Left cardiac atrium (tissue), 4 donors: Measurements from ENCODE around the gene ALDH1A1. TPM values are rescaled to one million over a fixed set of nuclear protein-coding genes. Genes with fewer than 3 reads are reported as not detected.

ENCODE experiments used
- ATAC-seq, 2 donors: fragments of 200-7000 bp; cut with Tn5 transposase; one replicate each; pipeline ENCODE4 v1.9.1; 2020; ENCODE audit warnings: mild to moderate bottlenecking in 2 of 2, moderate library complexity in 2 of 2
- DNase-seq: peaks from one replicate; pipeline ENCODE4 v3.0.0-alpha.2; 2020
- intact Hi-C, 2 donors: fragments of 100-400 bp; cut with DNase I; formaldehyde crosslinking; loops; one replicate each; pipeline versions ENCODE4 v1.14.1 to v1.15.1; 2022 to 2023
- total RNA-seq, 2 donors: library from RNA; stranded (reverse); fragmentation: NEBNext Ultra II Directional; extraction: Animal tissue kit (Norgen Biotek cat#: 25700); gene quantifications; one replicate each; pipeline ENCODE4 v1.2.1, GENCODE V29; 2021
- donor health status: DM: no; HTN: yes; CAD: no.
- donor health status: DM: no; HTN: yes; CAD: no; lungs with severe emphysema.
- donor health status: DM: yes; HTN: yes; CAD: no.
- donor health status: Dilated cardiomyopathy.

Gene ALDH1A1
- total RNA-seq, 2 donors from 2014 or later, result 24.3 to 45.0 TPM

DNA sequence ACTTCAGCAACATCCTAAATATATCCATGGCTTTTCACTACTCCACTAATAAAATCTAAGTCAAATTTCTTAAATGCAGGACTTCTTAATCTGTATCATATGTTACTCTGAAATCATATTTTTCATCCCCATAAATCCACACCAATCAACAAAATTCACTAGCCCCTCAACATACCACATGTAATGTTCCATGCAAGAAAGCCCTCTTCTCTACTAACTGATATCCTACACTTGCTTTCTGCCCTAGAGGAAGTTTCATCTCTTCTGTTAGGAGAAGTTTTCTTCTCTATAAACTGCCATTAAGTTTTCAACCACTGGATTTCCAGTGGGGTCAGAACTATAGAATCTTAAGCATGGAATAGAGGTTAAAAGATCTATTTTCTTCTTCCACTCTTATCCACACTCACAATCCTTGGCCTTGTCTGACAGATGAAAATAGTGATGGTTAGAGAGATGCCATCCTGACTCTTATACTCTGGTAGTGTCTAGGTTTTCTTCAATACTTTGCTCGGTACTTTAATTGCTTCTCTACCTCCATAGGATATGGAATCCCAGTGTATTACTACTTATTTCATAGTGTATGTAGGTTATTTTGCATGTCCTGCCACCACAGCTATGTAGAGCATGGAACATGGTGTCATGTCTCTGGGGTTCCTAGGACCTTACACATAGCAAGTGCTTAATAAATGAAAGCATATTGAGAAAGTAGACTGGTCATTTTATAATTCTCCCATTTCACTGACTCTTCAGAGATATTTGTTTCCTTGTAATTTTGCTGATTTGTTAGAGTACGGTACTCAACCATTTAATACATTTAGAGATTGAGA is 48.4 kb downstream of the ALDH1A1 start:
- intact Hi-C loops, result no loop called here
- DNase-seq, result no peak
- ATAC-seq, result no peak

DNA sequence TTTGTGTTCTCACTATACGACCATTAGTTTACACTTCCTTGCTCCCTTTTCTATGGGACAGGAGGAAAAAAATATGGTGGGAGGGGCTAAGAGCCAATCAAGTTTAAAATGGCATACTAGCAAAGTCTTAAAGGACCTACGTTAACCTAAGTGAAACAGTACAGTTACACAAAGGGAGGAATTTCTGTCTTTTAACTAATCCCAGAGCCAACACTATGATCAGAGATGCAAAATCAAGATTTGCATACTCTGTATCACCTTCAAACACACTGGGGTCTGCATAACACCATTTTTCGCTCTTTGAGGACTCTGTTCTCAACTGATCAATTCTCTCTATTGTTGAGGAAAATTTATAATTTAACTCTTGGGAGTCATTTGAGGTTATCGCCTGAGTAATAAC is 49.8 kb downstream of the ALDH1A1 start:
- intact Hi-C loops, result no loop called here
- ATAC-seq (no peak), DNase-seq (no peak)

DNA sequence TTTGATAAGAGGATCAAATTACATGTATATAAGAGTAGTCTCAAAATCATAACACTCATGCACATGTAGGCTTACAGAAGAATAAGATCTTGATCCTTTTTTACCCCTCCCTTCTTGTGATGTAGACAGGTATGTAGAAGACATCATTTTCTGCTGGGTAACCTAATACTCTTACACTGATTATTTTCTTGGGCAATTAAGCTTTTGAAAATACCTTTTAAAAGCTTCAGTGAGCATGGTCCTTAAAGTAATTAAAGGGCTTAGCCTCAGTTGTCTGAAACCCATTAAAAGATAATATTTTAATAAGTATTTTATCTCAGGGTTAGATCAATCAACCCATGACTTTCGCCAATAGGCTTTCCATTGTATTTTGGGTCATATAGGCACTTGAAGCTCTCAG is 50.6 kb downstream of the ALDH1A1 start:
- DNase-seq (no peak), ATAC-seq (no peak)
- intact Hi-C loops, result no loop called here

DNA sequence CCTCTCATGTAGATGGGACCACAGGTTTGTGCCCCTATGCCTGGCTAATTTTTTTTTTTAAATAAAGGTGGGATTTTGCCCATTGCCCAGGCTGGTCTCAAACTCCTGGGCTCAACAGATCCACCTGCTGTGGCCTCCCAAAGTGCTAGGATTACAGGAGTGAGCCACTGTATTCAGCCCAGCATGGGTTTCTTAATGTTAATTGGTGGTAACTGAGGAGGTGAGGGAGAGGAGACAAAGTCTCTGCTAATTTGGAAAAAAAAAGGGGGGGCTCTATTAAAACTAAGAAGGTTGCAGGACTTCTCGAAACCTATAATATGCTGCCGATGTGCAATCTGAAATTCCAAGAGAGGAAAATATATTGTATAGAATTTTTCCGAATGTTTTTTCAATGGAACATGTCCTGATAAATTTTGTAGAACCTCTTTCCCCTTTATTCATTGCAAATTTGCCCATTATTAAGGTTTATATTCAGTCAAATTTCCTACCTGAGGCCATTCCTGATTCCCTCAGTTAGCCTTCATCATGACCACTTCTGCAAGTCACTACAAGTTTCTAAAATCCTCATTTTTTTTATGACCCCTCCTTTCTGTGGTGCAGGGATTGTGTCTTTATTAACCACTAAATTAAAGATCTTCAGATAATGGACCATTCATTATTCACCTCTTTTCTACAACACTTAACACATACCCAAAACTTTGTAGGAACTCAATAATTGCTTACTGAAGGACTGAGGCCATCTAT is 52.9 kb downstream of the ALDH1A1 start:
- intact Hi-C loops, result no loop called here
- ATAC-seq (no peak), DNase-seq (no peak)

DNA sequence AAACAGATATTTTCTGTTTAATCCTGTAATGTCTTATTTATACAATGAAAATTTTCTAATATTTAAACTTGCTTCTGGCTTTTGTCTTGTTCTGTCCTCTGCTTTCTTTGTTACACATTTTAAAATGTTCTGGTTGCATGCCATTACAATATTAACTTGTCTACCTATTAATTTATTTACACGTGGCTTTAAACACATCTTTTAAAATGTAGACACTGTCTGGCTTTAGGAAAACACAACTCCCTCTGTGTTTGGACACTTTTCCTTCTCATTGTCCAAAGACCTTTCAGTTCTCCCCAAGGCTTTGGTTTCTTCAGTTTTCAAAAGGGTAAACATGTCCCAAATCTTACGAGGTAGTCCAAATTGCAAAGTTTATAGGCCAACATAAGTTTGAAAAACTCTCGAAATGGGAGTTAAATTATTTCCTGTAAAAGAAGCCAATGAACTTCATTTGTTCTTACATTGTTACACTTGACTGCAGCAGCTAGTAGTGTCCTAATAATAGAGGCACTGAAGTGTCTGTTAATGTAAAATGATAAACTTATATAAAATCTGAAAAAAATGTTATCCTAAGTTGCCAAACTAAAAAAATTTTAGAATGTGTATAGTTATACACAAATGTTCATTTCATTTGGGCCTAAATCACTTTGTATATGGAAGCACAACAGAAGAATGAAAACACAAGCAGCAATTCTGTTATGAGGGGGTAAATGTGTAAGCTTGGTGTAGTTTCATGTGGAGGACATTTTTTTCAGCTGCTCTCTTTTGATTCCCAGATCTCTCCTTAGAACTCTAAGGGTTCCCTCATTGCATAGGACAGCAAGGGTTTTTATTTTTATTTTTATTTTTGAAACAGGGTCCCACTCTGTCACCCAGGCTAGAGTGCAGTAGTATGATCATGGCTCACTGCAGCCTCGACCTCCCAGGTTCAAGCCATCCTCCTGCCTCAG is 53.8 kb downstream of the ALDH1A1 start:
- intact Hi-C loops, result no loop called here
- ATAC-seq (no peak), DNase-seq (no peak)

DNA sequence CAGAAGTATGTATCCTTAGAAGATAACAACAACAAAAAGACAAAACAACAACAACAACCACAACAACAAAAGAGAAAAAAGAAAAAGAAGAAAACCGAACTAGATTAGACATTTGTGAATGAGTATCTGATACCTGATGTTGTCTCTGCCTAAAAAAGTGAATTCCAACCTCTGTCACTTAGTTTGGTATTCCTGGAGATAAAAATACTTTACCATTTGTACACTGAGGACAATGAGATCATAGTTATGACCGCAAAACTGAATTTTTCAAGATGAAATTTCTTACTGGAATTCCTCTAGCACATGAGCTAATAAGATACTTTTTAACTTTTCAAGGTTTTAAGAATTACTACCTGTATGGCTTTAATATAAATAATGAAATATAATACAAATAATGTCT is 54.5 kb downstream of the ALDH1A1 start:
- ATAC-seq, result no peak
- no peak for DNase-seq
- intact Hi-C loops, result no loop called here

DNA sequence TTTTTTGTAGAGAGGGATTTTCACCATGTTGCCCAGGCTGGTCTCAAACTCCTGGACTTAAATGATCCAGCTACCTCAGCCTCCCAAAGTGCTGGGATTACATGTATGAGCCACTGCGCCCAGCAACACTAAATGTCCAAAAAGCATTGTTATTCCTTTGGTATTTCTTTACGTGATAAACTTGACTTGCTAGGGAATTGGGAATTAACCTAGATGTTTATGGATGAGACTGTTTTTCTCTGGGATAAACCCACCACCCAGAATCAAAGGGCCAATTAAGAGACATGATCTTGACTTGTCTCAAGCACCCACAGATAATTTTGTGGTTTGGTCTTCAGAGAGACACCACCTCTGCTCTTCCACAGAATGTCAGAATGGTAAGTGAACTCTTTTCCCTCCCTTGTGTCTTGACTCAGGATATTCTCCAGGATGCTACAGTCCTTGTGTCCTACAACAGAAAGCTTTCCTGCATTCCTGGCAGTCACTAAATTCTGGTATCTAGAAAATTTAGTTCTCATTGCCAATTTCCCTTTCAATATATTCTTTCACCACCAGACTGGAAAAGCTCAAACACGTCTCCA is 55.7 kb downstream of the ALDH1A1 start:
- intact Hi-C loops, result no loop called here
- no peak for ATAC-seq
- DNase-seq, result no peak

DNA sequence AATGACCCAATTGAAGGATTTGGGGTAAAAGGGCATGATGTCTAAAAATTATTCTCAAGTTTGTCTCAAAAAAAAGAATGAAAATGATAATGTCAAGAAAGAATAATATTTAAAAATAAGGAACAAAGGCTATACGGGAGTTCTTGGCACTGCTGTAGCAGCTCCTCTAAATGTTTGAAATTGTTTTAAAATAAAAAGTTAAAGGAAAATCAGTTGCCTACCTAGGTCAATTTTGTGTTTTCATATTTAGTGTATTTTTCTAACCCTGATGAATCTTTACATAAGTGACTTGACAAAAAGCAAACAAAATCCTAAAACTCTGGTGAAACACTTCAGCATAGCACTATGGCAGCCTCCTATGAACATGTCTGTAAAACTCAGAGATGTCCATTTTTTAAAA is 56.4 kb downstream of the ALDH1A1 start:
- ATAC-seq (no peak), DNase-seq (no peak)
- intact Hi-C loops, result no loop called here

DNA sequence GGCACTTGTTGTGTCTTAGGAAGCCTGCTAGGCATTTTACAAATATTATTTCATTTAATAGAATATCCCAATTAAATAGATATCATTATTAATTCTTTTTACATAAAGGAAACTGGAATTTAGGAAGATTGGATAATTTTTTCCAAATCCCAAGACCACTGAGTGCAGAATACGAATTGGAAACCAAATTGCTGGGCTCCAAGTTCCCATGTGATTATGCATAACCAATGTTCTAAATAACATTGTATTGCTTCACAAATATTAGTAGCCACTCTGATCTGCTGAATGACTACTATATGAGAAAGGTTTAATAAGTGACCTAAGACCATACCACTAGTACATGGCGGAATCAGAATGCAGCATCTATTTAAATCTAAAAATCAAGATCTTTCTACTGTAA is 57.7 kb downstream of the ALDH1A1 start:
- intact Hi-C loops, result no loop called here
- ATAC-seq, result no peak
- no peak for DNase-seq

DNA sequence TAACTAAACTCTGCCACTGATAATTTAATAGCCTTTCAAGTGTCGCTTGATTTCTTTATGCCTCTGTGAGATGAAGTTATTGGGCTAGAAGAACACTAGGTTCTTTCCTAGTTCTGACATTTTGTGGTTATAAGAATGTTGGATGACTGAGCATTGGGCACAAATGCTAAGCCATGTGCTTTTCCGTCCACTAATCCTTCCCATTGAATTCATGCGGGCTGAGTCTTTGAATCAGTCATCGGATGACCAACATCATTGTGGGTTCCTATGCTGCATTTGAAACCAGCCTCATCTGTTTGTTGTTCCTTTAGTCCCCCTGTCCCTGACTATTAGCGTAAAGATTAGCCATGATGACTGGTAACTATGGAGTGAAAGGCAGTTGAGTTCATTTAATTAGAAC is 58.5 kb downstream of the ALDH1A1 start:
- ATAC-seq, result no peak
- intact Hi-C loops, result no loop called here
- DNase-seq, result no peak

DNA sequence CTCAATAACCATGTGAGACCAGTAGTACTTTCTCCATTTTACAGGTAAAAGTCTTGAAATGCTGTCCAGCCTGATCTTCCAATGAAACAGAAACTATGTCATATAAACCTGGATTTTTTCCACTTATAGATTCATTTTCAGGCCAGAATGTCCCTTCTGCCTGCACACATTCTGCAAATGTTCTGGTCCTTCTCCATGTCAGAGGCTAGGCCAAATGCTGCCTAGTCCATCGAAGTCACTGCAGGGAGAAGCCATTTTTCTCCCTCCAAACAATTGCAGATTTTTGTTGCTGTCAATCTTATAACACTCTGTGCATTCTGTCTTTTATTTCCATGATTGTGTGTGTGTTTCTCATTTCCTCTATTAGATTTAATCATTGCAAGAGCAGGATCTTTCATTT is 59.4 kb downstream of the ALDH1A1 start:
- ATAC-seq (no peak), DNase-seq (no peak)
- intact Hi-C loops, result no loop called here

DNA sequence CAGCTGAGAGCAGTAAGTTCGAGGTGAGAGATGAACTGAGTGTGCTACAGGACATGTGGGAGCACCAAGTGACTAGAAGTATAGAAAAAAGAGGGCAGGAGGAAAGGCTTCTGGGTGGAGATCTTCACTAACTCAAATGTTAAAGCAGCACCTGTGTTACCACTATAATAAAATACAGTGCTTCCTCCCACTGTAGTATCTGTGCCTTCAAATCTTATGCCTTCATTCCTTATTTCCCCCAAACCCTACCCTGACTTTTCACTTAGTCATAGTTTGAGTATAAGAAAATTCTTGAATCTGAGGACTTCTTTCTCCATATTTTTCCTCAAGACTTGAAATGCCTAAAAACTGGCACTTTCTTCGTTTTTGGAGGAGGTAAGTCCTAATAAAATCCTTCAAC is 61.8 kb downstream of the ALDH1A1 start:
- intact Hi-C loops, result no loop called here
- DNase-seq, result no peak
- no peak for ATAC-seq

DNA sequence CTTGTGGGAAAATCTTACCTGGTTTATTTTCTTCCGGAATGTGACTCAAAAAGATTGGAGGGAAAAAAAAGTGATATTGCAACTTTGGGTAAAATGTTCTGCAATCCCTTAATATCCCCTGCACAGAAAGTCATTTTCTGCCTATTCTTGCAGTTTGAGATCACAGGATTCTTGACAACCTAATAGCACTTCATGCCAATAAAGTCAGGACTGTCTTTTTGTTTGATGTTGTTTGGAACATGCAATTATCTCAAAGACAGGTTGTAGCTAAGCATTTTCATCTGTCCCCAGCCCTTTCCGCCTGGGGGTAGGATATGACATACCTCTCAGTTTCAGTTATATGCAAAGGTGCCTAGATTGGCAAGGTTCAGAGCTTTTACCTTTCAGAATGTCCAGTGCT is 63.9 kb downstream of the ALDH1A1 start:
- DNase-seq (no peak), ATAC-seq (no peak)
- intact Hi-C loops, result no loop called here

DNA sequence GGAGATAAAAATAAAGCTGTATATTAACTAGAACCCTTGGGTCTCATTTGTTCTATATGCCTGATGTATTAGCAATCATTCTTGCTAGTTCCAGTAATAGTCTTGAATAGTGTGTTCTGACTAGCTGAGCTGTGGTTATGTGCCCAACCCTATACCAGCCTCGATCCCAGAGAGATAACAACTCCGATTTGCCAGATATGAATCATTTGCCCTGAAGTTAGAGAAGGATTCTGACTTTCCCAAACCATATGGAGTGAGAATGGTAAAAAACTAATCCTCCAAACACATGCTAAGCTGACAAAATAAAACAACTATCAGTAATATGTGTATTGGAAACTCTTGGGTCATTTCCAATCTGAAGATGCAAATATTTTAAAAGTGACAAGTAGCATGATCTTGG is 64.8 kb downstream of the ALDH1A1 start:
- ATAC-seq (no peak), DNase-seq (no peak)
- intact Hi-C loops, result no loop called here

DNA sequence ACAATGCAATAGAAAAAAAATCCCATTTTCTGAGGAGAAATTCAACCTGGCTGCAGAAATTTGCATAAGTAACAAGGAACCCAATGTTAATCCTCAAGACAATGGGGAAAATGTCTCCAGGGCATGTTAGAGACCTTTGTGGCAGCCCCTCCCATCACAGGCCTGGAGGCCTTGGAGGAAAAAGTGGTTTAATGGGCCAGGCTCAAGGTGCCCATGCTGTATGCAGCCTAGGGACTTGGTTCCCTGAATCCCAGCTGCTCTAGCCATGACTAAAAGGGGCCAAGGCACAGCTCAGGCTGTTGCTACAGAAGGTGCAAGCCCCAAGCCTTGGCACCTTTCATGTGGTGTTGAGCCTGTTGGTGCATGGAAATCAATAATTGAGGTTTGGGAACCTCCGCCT is 66.5 kb downstream of the ALDH1A1 start:
- ATAC-seq (no peak), DNase-seq (no peak)
- intact Hi-C loops, result no loop called here

DNA sequence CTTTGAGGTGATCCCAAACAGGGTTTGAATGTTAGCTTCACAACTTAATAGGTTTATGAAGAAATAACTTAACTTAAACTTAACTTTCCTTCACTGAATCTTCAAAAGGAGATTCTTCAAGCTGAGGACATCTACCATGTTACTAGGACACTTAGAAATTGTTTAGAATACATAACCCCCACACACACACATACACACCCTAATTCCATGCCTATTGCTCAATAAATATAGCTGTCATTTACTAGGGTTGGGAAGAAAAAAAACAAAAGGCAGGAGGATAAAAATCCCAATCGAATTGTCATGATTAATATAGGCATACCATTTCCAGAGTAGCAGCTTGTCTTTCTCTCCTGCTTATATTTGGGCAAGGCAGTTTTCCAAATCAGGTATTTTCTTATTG is 68.3 kb downstream of the ALDH1A1 start:
- DNase-seq (no peak), ATAC-seq (no peak)
- intact Hi-C loops, result no loop called here

DNA sequence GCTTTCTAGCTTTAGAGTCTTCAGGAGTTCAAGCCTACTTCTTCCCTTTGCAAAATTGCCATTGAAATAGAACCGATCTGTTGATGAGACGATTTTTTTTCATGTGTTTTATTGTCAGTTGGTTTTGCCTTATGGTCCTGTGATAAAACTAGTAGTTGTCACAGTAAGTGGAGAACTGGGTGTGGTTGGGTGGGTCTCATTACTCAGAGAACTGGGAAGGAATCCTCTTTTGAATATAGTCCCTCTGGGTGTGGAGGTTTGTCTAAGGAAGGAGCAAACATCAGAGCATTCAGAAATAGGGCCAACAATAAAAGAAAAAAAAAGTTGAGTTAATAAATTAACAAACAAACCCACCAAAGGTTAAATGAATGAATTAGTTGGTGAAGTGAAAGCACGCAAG is 69.0 kb downstream of the ALDH1A1 start:
- DNase-seq (no peak), ATAC-seq (no peak)
- intact Hi-C loops, result no loop called here

DNA sequence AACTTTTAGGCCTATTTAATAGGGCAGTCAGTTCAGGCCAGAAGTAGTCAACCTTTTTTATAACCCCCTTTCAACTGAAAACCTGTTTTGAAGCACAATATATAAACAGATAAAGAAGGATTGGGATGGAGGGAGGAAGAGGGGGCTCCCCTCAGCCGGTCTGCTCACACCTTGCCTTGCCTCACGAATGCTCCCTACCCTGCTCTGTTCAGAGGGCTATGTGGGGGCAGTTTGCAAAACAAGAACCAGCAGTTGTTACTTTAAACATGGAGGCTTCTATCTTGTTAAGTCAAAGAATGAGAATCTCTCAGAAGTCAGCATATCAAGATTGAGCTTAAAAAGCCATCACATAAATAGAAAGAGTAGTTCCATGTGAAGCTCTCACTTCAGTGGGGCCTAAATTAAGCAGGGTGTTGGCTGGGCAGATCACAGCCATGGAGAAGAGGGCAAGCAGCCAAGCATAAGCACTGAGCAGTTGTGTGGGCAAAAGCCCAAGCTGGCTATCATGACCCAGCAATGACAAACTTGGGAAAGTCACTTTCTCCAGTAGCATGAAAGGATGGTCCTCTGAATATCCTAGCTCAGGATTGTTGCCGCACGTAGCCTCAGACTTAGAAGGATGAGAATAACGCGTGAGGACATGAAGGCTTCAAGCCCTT is 70.6 kb downstream of the ALDH1A1 start:
- ATAC-seq (peak; percentile 97 to 99), DNase-seq (peak; percentile 63)
- intact Hi-C loops, result no loop called here

DNA sequence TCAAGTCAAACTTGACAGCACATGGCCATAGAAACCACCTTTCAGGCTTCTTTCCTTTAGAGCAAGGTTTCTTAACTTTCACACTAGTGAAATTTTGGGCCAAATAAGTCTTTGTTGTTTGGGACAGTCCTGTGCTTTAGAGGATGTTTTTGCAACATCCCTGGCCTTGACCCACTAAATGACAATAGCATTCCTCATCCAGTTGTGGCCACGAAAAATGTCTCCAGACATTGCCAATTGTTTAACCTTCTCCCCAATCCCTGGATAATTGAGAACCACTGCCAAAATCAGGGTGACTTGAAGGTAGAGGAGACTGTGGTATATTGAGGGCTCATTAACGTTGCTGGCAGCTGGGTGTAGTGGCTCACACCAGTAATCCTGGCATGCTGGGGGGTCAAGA is 72.0 kb downstream of the ALDH1A1 start:
- ATAC-seq, result no peak
- intact Hi-C loops, result no loop called here
- no peak for DNase-seq
